IPS-15b (cell line): ENCODE measurements around the gene CRISPLD2.

Source experiments
- H3K27me3 ChIP-seq: one replicate; pipeline ENCODE4 v1.6.1; 2013; ENCODE audit warnings: low read length; ENCODE audit not compliant: control insufficient read depth, insufficient read depth
- H3K36me3 ChIP-seq: one replicate; pipeline ENCODE4 v1.6.1; 2013; ENCODE audit warnings: low read length; ENCODE audit not compliant: control insufficient read depth, insufficient read depth
- H3K4me1 ChIP-seq: one replicate; pipeline ENCODE4 v1.6.1; 2013; ENCODE audit warnings: mild to moderate bottlenecking, low read length; ENCODE audit not compliant: control insufficient read depth, insufficient read depth
- H3K4me3 ChIP-seq: one replicate; pipeline ENCODE4 v1.5.1; 2013; ENCODE audit warnings: low read depth, low read length
- H3K9ac ChIP-seq: one replicate; pipeline ENCODE4 v1.6.1; 2013; ENCODE audit warnings: low read depth, mild to moderate bottlenecking, low read length
- H3K9me3 ChIP-seq: one replicate; pipeline ENCODE4 v1.6.1; 2013; ENCODE audit warnings: mild to moderate bottlenecking, low read length; ENCODE audit not compliant: control insufficient read depth, insufficient read depth

The CRISPLD2 gene

DNA sequence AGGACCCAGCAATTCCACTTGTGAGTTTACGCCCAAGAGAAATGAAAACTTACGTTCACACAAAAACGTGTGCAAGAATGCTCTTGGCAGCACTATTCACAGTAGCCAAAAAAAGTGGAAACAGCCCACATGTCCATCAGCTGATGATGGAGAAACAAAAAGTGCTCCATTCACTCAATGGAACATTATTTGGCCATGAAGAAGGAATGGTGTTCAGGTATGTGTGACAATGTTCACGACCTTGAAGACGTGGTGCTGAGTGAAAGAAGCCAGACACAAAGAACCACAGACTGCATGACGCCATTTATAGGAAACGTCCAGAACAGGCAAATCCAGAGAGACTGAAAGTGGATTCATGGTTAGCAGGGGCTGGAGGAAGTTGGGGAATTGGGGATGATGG is 106.7 kb downstream of the CRISPLD2 start:
- H3K4me3 ChIP-seq = no peak overlapping the region
- H3K36me3 ChIP-seq = no peaks in the 10 kb centered on the region
- no peaks in the 10 kb centered on the region for H3K9me3 ChIP-seq
- H3K27me3 ChIP-seq = no peaks in the 10 kb centered on the region
- no peaks in the 10 kb centered on the region for H3K4me1 ChIP-seq
- no peak overlapping the region for H3K9ac ChIP-seq

DNA sequence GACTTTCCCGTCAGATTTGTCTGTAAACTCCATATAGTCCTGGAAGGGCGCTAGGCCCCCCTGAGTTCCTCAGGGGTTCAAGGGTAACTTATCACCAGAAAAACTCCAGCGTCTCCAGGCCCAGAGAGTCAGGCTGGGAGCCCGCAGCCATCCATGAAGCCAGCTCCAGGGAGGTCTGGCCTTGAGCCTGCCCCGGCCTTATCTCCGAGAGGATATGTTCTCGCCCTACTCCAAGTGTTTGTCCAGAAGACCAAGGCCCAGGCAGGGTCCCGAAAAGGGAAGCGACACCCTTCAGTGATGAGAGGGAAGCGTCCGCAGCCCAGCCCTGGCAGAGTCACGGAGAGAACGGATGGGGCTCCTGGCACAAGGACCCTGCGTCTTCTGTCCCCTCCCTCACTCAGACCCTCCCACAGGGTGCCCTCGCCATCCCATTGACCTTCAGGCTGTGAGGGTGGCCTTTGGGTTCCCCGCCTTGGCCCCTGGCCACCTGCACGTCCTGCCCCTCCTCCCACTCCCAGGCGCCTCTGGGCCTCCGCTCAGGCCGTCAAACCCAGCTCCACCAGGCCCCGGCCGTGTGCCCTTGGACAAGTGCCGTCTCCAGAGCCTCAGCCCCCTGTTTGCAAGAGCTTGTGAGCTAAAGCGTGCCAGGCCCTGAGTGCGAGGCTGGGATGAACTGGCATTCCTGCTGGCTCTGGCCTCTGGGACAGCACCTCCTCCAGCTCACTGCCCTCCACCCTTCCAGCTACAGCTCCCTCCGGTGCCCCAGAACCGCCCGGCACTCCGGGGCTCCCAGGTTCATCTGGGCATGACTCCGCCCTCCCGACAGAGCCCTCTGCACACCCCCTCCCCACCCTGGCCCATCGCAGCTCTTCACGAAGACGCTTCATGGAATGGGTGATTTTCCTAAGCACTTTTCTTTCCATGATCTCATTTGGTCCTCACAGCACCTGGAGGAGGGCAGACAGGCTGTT is 108.1 kb downstream of the CRISPLD2 start:
- H3K4me1 ChIP-seq = no peaks in the 10 kb centered on the region
- no peak overlapping the region for H3K4me3 ChIP-seq
- H3K9me3 ChIP-seq = no peaks in the 10 kb centered on the region
- H3K27me3 ChIP-seq = no peaks in the 10 kb centered on the region
- no peak overlapping the region for H3K9ac ChIP-seq
- no peaks in the 10 kb centered on the region for H3K36me3 ChIP-seq

DNA sequence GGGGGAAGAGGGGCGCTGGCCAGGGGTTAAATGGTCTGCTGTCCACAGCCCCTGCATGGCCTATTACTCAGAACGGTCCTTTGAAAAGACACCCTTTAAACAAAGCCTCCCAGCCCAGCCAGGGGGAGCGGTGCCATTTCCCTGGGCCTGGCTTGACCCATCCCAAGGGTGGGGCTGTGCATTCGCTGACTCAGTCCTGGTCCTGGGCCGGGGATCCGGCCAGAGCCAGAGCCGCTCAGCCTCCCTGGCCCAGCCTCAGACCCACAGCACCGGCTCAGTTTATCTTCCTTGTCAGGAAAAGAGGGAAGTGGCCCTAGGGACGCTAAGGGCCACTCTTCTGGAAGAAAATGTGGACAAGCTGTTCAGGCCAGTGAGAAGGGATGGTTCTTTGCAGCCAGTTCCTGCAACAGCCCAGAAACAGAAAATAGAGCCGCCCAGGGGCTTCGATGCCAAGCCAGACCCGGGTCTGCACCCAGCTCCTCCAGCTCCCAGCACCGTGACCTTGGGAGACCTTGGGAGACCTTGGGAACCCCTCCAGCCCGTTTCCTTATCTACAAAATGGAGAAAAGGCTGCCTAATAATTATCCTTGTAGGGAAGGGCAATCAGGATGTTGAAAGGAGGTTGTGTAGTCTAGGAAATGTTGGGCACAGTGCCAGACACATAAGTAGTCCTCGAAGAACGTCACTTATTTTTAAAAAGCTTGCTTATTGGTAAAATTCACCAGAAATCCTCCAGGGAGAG is 109.1 kb downstream of the CRISPLD2 start:
- Histone ChIP-seq H3K27me3 (no peaks in the 10 kb centered on the region), H3K9me3 (no peaks in the 10 kb centered on the region), H3K4me1 (no peaks in the 10 kb centered on the region), H3K36me3 (no peaks in the 10 kb centered on the region), H3K4me3 (no peak overlapping the region), H3K9ac (no peak overlapping the region)

DNA sequence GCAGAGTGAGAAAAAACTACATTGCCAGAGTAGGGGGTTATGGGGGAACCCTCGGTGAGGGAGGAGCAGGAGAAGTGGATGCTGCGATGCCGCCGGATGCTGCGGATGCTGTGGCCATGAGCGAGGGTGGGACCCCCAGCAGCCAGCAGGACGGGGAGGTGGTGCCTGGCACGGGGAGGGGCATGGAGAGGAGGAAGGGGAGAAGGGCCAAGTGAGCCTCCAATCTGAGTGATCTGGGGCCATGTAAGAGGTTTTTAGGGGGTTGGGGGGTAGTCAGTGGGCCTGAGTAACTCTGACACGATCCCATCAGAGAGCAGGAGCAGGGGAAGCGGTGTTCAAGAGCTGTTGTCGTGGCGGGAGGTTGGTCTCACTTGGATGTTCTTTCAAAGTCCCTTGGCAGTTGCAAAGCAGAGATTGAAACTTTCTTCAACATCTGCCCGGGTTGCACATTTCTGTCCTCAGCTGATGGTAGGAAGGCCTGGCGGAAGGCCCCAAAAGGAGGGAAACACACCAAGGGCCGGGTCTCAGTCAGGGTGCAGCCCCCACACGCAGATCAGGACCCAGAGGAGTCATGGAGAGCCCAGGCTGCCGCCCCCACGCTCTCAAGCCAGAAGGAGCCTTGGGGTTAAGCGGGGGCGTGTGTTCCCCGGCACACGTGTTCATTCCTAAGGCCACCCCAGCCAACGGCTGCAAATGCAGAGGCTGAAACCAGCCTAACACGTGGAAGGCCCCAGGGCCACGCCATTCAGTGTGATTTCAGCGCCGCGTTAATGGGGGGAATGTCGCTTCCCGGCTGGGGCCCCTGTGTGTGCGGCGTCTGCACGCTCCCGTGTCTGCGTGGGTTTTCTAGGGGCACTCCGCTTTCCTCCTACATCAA is 109.9 kb downstream of the CRISPLD2 start:
- no peak overlapping the region for H3K9ac ChIP-seq
- no peaks in the 10 kb centered on the region for H3K4me1 ChIP-seq
- no peaks in the 10 kb centered on the region for H3K27me3 ChIP-seq
- no peak overlapping the region for H3K4me3 ChIP-seq
- no peaks in the 10 kb centered on the region for H3K9me3 ChIP-seq
- H3K36me3 ChIP-seq = no peaks in the 10 kb centered on the region

DNA sequence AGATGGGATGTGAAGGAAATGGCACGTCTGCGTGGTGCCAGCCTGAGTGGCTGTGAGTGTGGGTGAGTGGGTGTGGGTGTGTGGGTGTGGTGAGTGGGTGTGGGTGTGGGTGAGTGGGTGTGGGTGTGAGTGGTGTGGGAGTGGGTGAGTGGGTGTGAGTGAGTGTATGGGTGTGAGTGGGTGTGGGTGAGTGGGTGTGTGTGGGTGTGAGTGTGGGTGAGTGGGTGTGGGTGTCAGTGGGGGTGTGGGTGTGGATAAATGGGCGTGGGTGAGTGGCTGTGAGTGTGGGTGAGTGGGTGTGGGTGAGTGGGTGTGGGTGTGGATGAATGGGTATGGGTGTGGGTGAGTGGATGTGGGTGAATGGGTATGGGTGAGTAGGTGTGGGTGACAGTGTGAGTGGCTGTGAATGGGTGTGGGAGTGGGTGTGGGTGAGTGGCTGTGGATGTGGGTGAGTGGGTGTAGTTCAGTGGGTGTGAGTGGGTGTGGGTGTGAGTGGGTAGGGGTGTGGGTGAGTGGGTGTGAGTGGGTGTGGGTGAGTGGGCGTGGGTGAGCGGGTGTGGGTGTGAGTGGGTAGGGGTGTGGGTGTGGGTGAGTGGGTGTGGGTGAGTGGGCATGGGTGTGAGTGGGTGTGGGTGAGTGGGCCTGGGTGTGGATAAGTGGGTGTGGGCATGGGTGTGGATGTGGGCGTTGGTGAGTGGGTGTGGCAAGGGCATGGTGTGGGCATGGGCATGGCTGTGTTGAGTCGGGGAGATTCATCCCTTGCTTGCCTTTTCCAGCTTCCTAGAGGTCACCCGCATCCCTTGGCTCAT is 110.7 kb downstream of the CRISPLD2 start:
- H3K9ac ChIP-seq = no peak overlapping the region
- no peaks in the 10 kb centered on the region for H3K36me3 ChIP-seq
- H3K4me1 ChIP-seq = no peaks in the 10 kb centered on the region
- no peaks in the 10 kb centered on the region for H3K27me3 ChIP-seq
- H3K4me3 ChIP-seq = no peak overlapping the region
- no peaks in the 10 kb centered on the region for H3K9me3 ChIP-seq

DNA sequence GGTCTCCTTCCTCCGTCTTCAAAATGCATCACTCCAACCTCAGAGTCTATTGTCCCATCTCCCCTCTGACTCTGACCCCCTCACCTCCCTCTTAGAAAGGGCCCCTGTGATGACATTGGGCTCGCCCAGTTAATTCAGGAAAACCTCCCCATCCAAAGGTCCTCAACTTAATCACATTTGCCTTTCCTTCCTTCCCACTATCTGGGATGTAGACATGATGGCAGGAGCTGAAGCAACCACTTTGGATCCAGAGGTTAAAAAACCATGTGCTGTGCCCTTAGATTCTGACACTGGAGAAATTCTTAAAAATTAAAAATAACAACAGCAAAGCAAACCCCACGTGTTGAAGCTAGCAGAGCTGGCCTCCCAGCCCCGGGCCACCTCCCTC is 111.3 kb downstream of the CRISPLD2 start:
- no peaks in the 10 kb centered on the region for H3K27me3 ChIP-seq
- no peak overlapping the region for H3K4me3 ChIP-seq
- no peak overlapping the region for H3K9ac ChIP-seq
- no peaks in the 10 kb centered on the region for H3K4me1 ChIP-seq
- H3K36me3 ChIP-seq = no peaks in the 10 kb centered on the region
- H3K9me3 ChIP-seq = no peaks in the 10 kb centered on the region

DNA sequence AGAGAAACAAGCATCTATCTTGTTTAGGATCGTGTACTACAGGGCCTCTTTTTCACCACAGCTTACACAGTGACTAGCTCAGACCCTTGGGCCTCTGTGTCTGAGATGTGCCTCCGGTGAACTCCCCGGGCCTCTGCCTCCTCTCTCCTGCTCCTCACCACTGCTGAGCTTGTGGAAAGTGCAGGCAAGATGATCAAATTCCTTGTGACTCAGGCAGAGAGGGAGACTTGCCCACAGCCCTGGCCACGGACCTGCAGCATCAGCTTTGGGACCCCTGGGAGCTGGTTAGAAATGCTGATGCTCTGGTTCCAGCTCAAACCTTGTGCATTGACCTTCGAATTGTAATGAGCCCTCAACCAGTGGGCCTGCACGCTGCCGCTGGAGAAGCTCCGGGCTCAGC is 111.7 kb downstream of the CRISPLD2 start:
- Histone ChIP-seq H3K4me1 (no peaks in the 10 kb centered on the region), H3K9me3 (no peaks in the 10 kb centered on the region), H3K27me3 (no peaks in the 10 kb centered on the region), H3K9ac (no peak overlapping the region), H3K4me3 (no peak overlapping the region), H3K36me3 (no peaks in the 10 kb centered on the region)

DNA sequence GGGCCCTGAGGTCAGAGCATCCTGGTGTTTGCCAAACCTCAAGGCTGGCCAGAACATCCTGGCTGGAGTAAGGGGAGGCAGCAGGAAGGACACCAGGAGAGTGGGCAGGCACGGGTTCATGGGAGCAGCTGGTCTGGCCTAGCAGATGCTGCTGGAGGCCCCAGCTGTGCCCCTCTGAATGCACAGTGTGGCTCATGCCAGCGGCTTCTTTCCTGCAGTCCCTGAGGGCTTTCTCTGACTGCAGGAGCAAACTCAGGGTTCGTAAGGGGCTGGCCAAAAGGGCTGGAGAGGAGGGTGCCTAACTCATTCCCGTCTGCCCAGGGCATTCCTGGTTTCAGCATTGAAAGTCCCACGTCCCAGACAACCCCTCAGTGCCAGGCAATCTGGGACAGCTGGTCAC is 112.9 kb downstream of the CRISPLD2 start:
- Histone ChIP-seq H3K27me3 (no peaks in the 10 kb centered on the region), H3K9ac (no peak overlapping the region), H3K9me3 (no peaks in the 10 kb centered on the region), H3K4me1 (no peaks in the 10 kb centered on the region), H3K4me3 (no peak overlapping the region), H3K36me3 (no peaks in the 10 kb centered on the region)

DNA sequence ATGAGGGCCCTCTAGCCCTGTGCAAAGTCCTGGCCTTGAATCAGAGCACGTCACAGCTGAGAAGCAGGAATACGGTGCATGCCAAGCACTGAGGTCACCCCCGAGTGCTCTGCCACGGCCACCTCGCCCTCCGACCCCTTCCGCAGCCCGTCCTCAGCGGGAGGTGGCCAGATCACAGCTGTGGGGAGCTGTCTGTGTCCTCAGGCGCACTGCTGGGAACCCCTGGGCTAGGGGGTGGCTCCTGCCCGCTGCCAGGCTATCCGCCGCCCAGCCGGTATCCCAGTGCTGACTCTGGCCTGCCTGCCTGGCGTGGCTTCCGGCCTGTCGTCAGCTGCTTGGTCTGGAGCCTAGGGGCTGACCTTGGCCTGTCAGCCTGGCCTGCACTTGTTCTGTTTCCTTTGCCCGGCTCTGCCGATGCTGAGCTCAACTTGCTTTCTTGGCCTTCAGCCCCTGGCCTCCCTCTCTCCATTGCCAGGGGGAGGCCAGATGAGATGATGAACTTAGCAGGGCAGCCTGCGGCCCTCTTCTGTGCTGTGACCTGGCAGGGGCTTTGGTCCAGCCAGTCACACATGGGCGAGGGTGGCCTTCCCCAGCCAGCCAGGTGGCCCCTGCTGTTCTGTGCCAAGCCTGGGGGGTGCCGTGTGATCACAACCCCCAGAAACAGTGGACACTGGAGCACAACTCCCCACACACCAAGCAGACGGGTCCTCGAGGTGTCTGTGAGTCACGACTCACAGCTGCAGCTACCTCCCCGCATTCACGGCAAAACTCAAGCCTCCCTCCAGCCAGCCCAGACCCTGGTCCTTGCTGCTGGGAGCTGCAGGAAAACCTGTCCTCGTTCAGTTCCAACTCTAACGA is 114.2 kb downstream of the CRISPLD2 start:
- H3K9me3 ChIP-seq = no peaks in the 10 kb centered on the region
- no peaks in the 10 kb centered on the region for H3K36me3 ChIP-seq
- H3K27me3 ChIP-seq = no peaks in the 10 kb centered on the region
- H3K9ac ChIP-seq = no peak overlapping the region
- H3K4me1 ChIP-seq = no peaks in the 10 kb centered on the region
- H3K4me3 ChIP-seq = no peak overlapping the region

DNA sequence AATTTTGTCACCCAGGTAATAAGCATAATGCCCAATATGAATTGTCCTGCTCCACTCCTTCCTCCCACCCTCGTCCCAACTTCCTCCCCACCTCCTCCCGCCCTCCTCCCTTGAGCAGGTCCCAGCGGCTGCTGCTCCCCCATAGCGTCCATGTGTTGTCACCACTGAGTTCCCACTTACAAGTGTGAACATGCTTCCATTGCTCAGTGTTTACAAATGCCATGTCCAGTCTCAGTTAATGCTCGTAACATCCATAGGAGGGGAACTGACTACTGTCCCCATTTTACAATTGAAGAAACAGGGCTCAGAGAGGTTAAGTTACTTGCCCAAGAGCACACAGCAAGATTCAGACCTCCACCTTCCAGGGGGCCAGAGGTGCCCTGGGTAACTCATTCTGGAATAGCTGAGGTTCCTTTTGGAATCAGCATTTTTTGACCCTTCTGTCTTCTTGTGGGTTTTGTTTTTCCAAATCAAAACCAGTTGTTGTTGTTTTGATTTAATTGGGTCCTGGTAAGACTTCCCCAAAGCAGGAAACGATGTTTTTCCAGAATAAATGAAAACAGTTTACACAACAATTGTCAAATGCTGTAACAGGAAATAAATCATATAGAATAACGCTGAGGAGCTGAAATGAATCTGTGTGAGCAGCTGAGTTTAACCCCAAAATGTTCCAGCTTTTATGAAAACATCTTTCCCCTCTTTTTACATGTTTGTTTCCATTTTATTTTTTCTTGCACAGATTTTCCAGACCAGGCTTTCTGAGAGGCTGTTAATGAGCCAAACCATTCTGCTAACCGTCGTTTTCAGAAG is 117.6 kb downstream of the CRISPLD2 start:
- H3K27me3 ChIP-seq = no peaks in the 10 kb centered on the region
- no peak overlapping the region for H3K4me3 ChIP-seq
- no peaks in the 10 kb centered on the region for H3K9me3 ChIP-seq
- no peak overlapping the region for H3K9ac ChIP-seq
- H3K36me3 ChIP-seq = no peaks in the 10 kb centered on the region
- H3K4me1 ChIP-seq = no peaks in the 10 kb centered on the region
